GM18907 (cell line): ENCODE results near the gene LCNL1.

Experiments used
- ATAC-seq: cut with Tn5 transposase; IDR thresholded peaks from one replicate; pipeline ENCODE4 v1.9.1; 2021; ENCODE audit warnings: mild to moderate bottlenecking, moderate library complexity; ENCODE audit not compliant: unreplicated experiment

The LCNL1 gene

GRCh38 chr9:137008312-137008711 lies 25.5 kb downstream of the LCNL1 start:
- no peak for ATAC-seq

GRCh38 chr9:137009217-137009616 lies 26.4 kb downstream of the LCNL1 start:
- ATAC-seq, result no peak

- ATAC-seq, result no peak
Measured at GRCh38 chr9:137009938-137010732, 27.3 kb downstream of the LCNL1 start.

- ATAC-seq, result no peak
Measured at GRCh38 chr9:137011156-137011555, 28.4 kb downstream of the LCNL1 start.

GRCh38 chr9:137011907-137012675 lies 29.3 kb downstream of the LCNL1 start:
- no peak for ATAC-seq

- no peak for ATAC-seq
Measured at GRCh38 chr9:137012694-137013570, 30.1 kb downstream of the LCNL1 start.

GRCh38 chr9:137013571-137013940 lies 30.8 kb downstream of the LCNL1 start:
- ATAC-seq, result no peak

- no peak for ATAC-seq
Measured at GRCh38 chr9:137014166-137014565, 31.4 kb downstream of the LCNL1 start.

- ATAC-seq, result no peak
Measured at GRCh38 chr9:137014776-137015539, 32.2 kb downstream of the LCNL1 start.

- no peak for ATAC-seq
Measured at GRCh38 chr9:137015540-137015930, 32.7 kb downstream of the LCNL1 start.

GRCh38 chr9:137015976-137016375 lies 33.2 kb downstream of the LCNL1 start:
- no peak for ATAC-seq

- ATAC-seq, result no peak
Measured at GRCh38 chr9:137016436-137016835, 33.6 kb downstream of the LCNL1 start.

- ATAC-seq, result no peak
Measured at GRCh38 chr9:137017071-137017470, 34.3 kb downstream of the LCNL1 start.

GRCh38 chr9:137017791-137018497 lies 35.2 kb downstream of the LCNL1 start:
- ATAC-seq, result no peak

GRCh38 chr9:137018761-137019559 lies 36.2 kb downstream of the LCNL1 start:
- no peak for ATAC-seq

- no peak for ATAC-seq
Measured at GRCh38 chr9:137019891-137020683, 37.3 kb downstream of the LCNL1 start.

- no peak for ATAC-seq
Measured at GRCh38 chr9:137020771-137021567, 38.2 kb downstream of the LCNL1 start.
